GM18505 (cell line): Measurements from ENCODE around the gene KCNJ2.

Experiments used
- ATAC-seq: cut with Tn5 transposase; IDR thresholded peaks from one replicate; pipeline ENCODE4 v1.9.1; 2021; ENCODE audit not compliant: unreplicated experiment
- POLR2A ChIP-seq: IDR thresholded peaks from 4 replicates; pipeline ENCODE4 v1.6.1; 2011; ENCODE audit warnings: borderline replicate concordance; ENCODE audit not compliant: insufficient read depth, insufficient read length; ENCODE audit errors: extremely low read depth

The KCNJ2 gene

GRCh38 chr17:70137451-70138230, 31.7 kb upstream of the KCNJ2 start:
- peak; percentile 99 for ATAC-seq
- no peak for TF ChIP-seq POLR2A

GRCh38 chr17:70138291-70138865, 31.0 kb upstream of the KCNJ2 start:
- no peak for ATAC-seq
- TF ChIP-seq POLR2A: no peak

DNA sequence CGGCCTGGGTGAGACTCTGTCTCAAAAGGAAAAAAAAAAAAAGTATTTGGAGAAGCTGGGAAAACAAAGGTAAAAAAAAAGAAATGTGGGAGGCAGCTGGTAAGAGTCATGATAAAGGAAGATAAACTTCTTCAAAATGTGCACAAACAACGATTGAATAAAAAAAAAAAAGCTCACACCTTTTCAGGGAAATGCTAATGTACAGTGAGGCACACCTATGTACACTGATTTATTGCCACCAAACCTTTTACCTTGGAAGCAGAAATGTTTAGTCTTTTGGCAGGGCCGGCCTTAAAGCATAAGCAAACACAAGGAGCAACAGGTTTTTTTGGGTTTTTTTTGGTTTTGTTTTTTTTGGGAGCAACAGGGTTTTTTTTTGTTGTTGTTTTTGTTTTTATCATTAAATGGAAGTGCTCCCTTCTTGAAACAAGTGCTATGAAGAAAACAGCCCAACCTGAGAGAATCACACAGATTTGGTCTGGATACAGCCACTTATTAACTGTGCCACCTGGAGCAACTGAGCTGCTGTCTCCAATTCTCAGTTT, 29.8 kb upstream of the KCNJ2 start:
- TF ChIP-seq POLR2A: no peak
- no peak for ATAC-seq

GRCh38 chr17:70144260-70144846, 25.0 kb upstream of the KCNJ2 start:
- no peak for ATAC-seq
- TF ChIP-seq POLR2A: no peak

GRCh38 chr17:70153210-70153609, 16.1 kb upstream of the KCNJ2 start:
- no peak for ATAC-seq
- TF ChIP-seq POLR2A: no peak

- TF ChIP-seq POLR2A: no peak
- no peak for ATAC-seq
Observed at GRCh38 chr17:70157151-70157550, 12.2 kb upstream of the KCNJ2 start.

DNA sequence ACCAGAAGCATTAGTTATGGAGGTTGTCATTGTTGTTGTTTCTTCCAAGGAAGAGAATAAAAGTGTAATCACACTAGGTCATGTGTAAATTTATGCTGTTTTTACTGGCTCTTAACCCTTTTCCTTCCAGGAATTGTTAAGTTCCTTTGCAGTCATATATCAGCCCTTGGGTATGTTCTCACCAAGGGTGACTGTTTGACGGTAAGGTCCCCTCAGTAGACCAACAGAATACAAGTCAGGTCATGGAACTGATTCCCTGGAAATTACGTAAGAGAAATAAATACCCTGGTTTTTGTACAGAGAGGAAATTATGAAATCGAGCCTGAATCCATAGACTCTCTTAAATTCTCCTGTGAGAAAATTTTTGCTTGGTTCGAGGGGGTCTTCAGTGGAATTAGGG, 11.2 kb upstream of the KCNJ2 start:
- ATAC-seq: no peak
- no peak for TF ChIP-seq POLR2A

GRCh38 chr17:70158591-70158990, 10.7 kb upstream of the KCNJ2 start:
- no peak for ATAC-seq
- no peak for TF ChIP-seq POLR2A

DNA sequence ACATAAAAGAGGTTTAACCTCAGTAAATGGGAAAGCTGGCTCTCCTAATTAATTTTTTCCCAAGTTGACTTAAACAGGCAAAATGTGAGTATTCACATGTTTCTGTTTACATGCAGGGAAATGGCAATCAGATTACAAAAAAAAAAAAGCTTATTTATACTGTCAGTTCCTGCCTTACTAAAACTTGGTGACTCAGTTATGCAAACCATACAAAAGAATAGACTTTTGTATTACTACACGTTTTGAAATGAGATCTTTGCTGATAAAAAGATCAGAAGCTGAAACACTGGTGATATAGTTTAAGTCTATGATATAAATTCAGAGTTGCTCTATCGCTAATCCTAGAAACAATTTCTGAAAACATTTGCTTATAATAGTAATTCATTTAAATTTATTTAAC, 9.4 kb upstream of the KCNJ2 start:
- TF ChIP-seq POLR2A: no peak
- no peak for ATAC-seq

DNA sequence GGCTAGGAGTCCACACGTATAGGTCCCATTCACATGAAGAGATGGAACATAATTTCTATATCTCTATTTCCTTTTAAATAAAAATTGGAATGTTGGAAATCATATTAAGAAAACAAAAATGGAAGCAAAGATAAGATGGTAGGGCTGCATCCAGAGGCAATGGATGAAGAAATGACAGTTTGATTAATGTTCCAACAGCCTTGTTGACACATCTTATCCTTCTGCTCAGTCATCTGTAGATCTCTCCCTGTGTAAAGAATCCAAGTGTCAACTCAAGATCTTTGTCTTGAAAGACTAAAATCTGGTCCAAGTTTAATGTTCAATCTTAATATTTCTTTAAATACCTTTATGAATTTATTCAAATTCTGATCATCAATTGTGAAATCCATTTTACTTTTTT, 7.8 kb upstream of the KCNJ2 start:
- no peak for ATAC-seq
- no peak for TF ChIP-seq POLR2A

DNA sequence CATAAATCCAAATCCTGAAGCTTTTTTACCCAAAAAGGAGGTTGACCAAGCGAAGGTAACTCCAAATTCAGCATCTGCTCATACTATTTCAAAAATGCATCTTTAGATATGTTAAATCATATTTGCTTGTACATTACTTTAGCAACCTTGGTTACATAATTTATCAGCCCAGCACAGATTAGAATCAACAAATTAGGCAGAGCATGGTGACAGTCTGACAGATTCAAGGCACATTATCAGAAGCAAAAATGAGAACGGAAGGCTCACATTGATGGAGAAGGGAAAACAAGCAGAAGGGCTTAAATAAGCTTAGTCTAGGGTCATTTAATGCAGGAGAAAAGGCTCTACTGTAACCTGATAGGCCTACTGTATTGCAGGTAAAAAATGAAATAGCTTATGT, 3.9 kb upstream of the KCNJ2 start:
- no peak for TF ChIP-seq POLR2A

DNA sequence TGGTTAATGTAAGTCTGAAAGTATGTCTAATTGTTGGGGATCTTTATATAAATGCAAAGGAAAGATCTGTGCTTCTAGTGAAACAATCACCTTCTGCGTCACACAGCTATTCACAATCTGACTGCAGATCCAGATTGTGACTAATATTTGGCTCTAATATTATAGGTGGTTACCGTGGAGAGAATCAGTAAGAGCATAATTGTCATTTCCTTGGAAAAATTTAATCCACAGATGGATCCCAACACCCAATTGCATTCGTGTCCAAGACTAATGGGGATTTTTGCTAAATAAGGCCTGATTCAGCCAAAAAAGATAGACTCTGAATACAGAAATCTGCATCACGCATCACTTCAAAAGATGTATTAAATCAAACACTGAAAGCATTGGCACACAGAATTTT, 2.7 kb upstream of the KCNJ2 start:
- no peak for ATAC-seq
- no peak for TF ChIP-seq POLR2A

More for the DNA sequence above, 3.9 kb upstream of the KCNJ2 start:
- no peak for ATAC-seq

- peak; percentile 26 for ATAC-seq
- no peak for TF ChIP-seq POLR2A
Observed at GRCh38 chr17:70168044-70168976, 1.0 kb upstream of the KCNJ2 start.

GRCh38 chr17:70169709-70170597, 621 bp downstream of the KCNJ2 start:
- no peak for TF ChIP-seq POLR2A
- no peak for ATAC-seq
